A549 (cell line): ENCODE measurements around the gene PHRF1. TPM values are rescaled to one million over a fixed set of nuclear protein-coding genes. Genes with fewer than 3 reads are reported as not detected.

Experiments used
- ATAC-seq, 2 experiments: fragments of 200-7000 bp in 1 of 2; fragments of >200 bp in 1 of 2; cut with Nextera tagmentation in 1 of 2; cut with Tn5 transposase in 1 of 2; 3 replicates each; pipeline versions ENCODE4 v1.8.0 to v1.9.1; 2018 to 2020; ENCODE audit warnings: mild to moderate bottlenecking in 1 of 2, moderate library complexity in 1 of 2
- CTCF ChIA-PET: fragments of 300-600 bp; sonication (Branson Sonifier 250); formaldehyde crosslinking; extraction: SDS; loops from one replicate; lab custom pipeline; 2021; ENCODE audit warnings: antibody characterized with exemption, inconsistent platforms; lab: Yijun Ruan, JAX
- POLR2A ChIA-PET: fragments of 350-600 bp; formaldehyde crosslinking; extraction: SDS; loops from one replicate; lab custom pipeline; 2021; ENCODE audit warnings: antibody characterized with exemption, inconsistent platforms; lab: Yijun Ruan, JAX
- DNase-seq, 2 experiments: peaks; one replicate each; pipeline versions ENCODE4 v3.0.0 to v3.0.0-alpha.2; 2011 to 2016; ENCODE audit warnings: low read depth in 1 of 2, low spot score in 1 of 2
- FAIRE-seq: peaks from 2 replicates; lab custom pipeline; 2011; peaks lifted over from hg19 to GRCh38; lab: Jason Lieb, UNC
- H3K27ac ChIP-seq, 2 experiments: fragments of >200 bp; sonication (Bioruptor Twin); formaldehyde crosslinking; 3 replicates each; pipeline ENCODE4 v1.5.1; 2016 to 2017
- H3K4me1 ChIP-seq: fragments of >200 bp; sonication (Bioruptor Twin); formaldehyde crosslinking; 3 replicates; pipeline ENCODE4 v1.6.1; 2016
- H3K4me2 ChIP-seq: fragments of >200 bp; sonication (Bioruptor Twin); formaldehyde crosslinking; 3 replicates; pipeline ENCODE4 v1.6.1; 2016
- H3K4me3 ChIP-seq: fragments of >200 bp; sonication (Bioruptor Twin); formaldehyde crosslinking; 3 replicates; pipeline ENCODE4 v1.5.1; 2016
- H3K9me3 ChIP-seq: fragments of >200 bp; sonication (Bioruptor Twin); formaldehyde crosslinking; 3 replicates; pipeline ENCODE4 v1.6.1; 2016
- ATOH8 ChIP-seq: fragments of 250-450 bp; sonication (Bioruptor Pico); IDR thresholded peaks from 2 replicates; pipeline ENCODE4 v1.5.0; 2020; ENCODE audit warnings: low read depth, mild to moderate bottlenecking, moderate library complexity
- BCL3 ChIP-seq: fragments of >200 bp; sonication (Bioruptor Twin); formaldehyde crosslinking; IDR thresholded peaks from 3 replicates; pipeline ENCODE4 v1.6.1; 2016
- CBX8 ChIP-seq: fragments of 200-600 bp; sonication (generic); IDR thresholded peaks from 2 replicates; pipeline ENCODE4 v1.6.1; 2016
- CHD4 ChIP-seq: fragments of 200-600 bp; sonication (generic); IDR thresholded peaks from 2 replicates; pipeline ENCODE4 v1.6.1; 2016; ENCODE audit warnings: antibody characterized with exemption, mild to moderate bottlenecking, borderline replicate concordance
- E2F6 ChIP-seq: IDR thresholded peaks from 2 replicates; pipeline ENCODE4 v1.6.1; 2012; ENCODE audit warnings: low read depth, borderline replicate concordance
- ELK1 ChIP-seq: fragments of 150-350 bp; IDR thresholded peaks from 2 replicates; pipeline ENCODE4 v1.6.1; 2014; ENCODE audit warnings: low read depth, mild to moderate bottlenecking, low read length
- EP300 ChIP-seq, 2 experiments: fragments of >200 bp; sonication (Bioruptor Twin); formaldehyde crosslinking; IDR thresholded peaks; 2 replicates in 1 of 2; 3 replicates in 1 of 2; pipeline ENCODE4 v1.6.1; 2016 to 2017
- ESRRA ChIP-seq: fragments of 150-350 bp; IDR thresholded peaks from 2 replicates; pipeline ENCODE4 v1.6.1; 2014; ENCODE audit warnings: mild to moderate bottlenecking, low read length, borderline replicate concordance
- FOSB ChIP-seq: fragments of 250-450 bp; sonication (Bioruptor Pico); IDR thresholded peaks from 2 replicates; pipeline ENCODE4 v1.5.0; 2020; ENCODE audit warnings: mild to moderate bottlenecking, moderate library complexity
- FOSL2 ChIP-seq, 2 experiments: fragments of 450-650 bp in 1 of 2; fragments of >200 bp in 1 of 2; sonication (Bioruptor Twin) in 1 of 2; formaldehyde crosslinking; IDR thresholded peaks; 2 replicates each; pipeline versions ENCODE4 v1.5.0 to v1.6.1; 2016 to 2020; ENCODE audit warnings: mild to moderate bottlenecking in 1 of 2, moderate library complexity in 1 of 2
- HES2 ChIP-seq: fragments of >200 bp; sonication (Bioruptor Twin); formaldehyde crosslinking; IDR thresholded peaks from 2 replicates; pipeline ENCODE4 v1.6.1; 2016
- HEYL ChIP-seq: fragments of 250-450 bp; sonication (Bioruptor Pico); IDR thresholded peaks from 2 replicates; pipeline ENCODE4 v1.8.0; 2021; ENCODE audit warnings: mild to moderate bottlenecking, moderate library complexity
- HOXB13 ChIP-seq: fragments of 250-450 bp; sonication (Bioruptor Pico); IDR thresholded peaks from 2 replicates; pipeline ENCODE4 v1.5.0; 2020; ENCODE audit warnings: low read depth, mild to moderate bottlenecking, moderate library complexity
- MAFK ChIP-seq: fragments of 450-650 bp; IDR thresholded peaks from 2 replicates; pipeline ENCODE4 v1.6.1; 2014; ENCODE audit not compliant: partially characterized antibody
- MAZ ChIP-seq: fragments of 150-350 bp; IDR thresholded peaks from 2 replicates; pipeline ENCODE4 v1.6.1; 2014; ENCODE audit warnings: antibody characterized with exemption, low read depth, low read length, borderline replicate concordance
- NPAS2 ChIP-seq: fragments of 250-450 bp; sonication (Bioruptor Pico); IDR thresholded peaks from 2 replicates; pipeline ENCODE4 v1.8.0; 2022; ENCODE audit warnings: mild to moderate bottlenecking, moderate library complexity, borderline replicate concordance
- NR3C1 ChIP-seq: fragments of >200 bp; sonication (Bioruptor Twin); formaldehyde crosslinking; IDR thresholded peaks from 3 replicates; pipeline ENCODE4 v1.6.1; 2017
- PBX3 ChIP-seq: IDR thresholded peaks from 2 replicates; pipeline ENCODE4 v1.6.1; 2012
- POLR2A ChIP-seq: IDR thresholded peaks from 2 replicates; pipeline ENCODE4 v1.6.1; 2012; ENCODE audit warnings: mild to moderate bottlenecking, low read length
- POLR2AphosphoS2 ChIP-seq: conservative IDR thresholded peaks from 2 replicates; pipeline ENCODE4 v1.6.1; 2012; ENCODE audit warnings: low read length, improper control_type of control experiment, inconsistent platforms
- REST ChIP-seq: fragments of 200-600 bp; sonication (generic); IDR thresholded peaks from 2 replicates; pipeline ENCODE4 v1.6.1; 2016; ENCODE audit warnings: antibody characterized with exemption, mild to moderate bottlenecking, moderate library complexity
- RFX5 ChIP-seq: fragments of 450-650 bp; IDR thresholded peaks from 2 replicates; pipeline ENCODE4 v1.7.1; 2014; ENCODE audit warnings: antibody characterized with exemption, mild to moderate bottlenecking, moderate library complexity
- SMC3 ChIP-seq: fragments of >200 bp; sonication (Bioruptor Twin); formaldehyde crosslinking; IDR thresholded peaks from 3 replicates; pipeline ENCODE4 v1.6.1; 2018; ENCODE audit warnings: inconsistent platforms
- ZNF302 ChIP-seq: fragments of 250-450 bp; sonication (Bioruptor Pico); IDR thresholded peaks from 2 replicates; pipeline ENCODE4 v1.9.0; 2021; ENCODE audit warnings: inconsistent platforms, mild to moderate bottlenecking, moderate library complexity
- WGBS: methylation state at CpG from one replicate; pipeline ENCODE4 v1.1.6; 2017; ENCODE audit errors: missing lambda C conversion rate; 5-methylcytosine and 5-hydroxymethylcytosine counted together
- polyA plus RNA-seq, 4 experiments: library from polyadenylated mRNA; depleted of rRNA in 3 of 4; stranded (reverse); fragments of >200 nt; fragmentation: RNase III in 1 of 4; extraction: RNeasy Plus Mini Kit Qiagen cat#74134 plus additional on column Dnase treatment in 1 of 4; gene quantifications; 2 replicates in 3 of 4; 3 replicates in 1 of 4; pipeline ENCODE4 v1.2.3, GENCODE V29; 2011 to 2017

Gene PHRF1
- polyA plus RNA-seq, 2 of the 4 experiments (the other 2 are of a cell fraction), result 10.8 to 25.3 TPM

- Histone ChIP-seq H3K4me3 (no peak overlapping the region), H3K27ac (peak overlapping the region in 1 of 2 experiments; percentile 76; a peak in 2 of 6 replicates), H3K9me3 (no peaks in the 10 kb centered on the region)
- no peak for DNase-seq
- CTCF ChIA-PET, result no interaction called here
- TF ChIP-seq FOSL2 (IDR thresholded peaks at IDR 0.05) (no peak), FOSL2 (CRISPR knock-in tag; IDR thresholded peaks at IDR 0.05) (no peak), PBX3 (no peak), REST (no peak), E2F6 (no peak), POLR2A (no peak), FOSB (CRISPR knock-in tag) (no peak), HEYL (CRISPR knock-in tag) (no peak), HES2 (no peak), SMC3 (no peak), ATOH8 (CRISPR knock-in tag) (no peak), EP300 (IDR thresholded peaks at IDR 0.05) (no peak), MAZ (no peak), ESRRA (no peak)
- TF ChIP-seq, all 56 proteins: peak for 0
- no peak for FAIRE-seq
- H3K4me1 ChIP-seq, result peaks cover 15% of the 10 kb centered on the region; the same call in 2 of the 3 replicates
- no peak overlapping the region for H3K4me2 ChIP-seq
- POLR2A ChIA-PET, result no interaction called here
- ATAC-seq, result no peak; a peak in 1 of 6 replicates
- WGBS, result 91% methylated on average over 48 of the region's 50 CpGs
Observed at GRCh38 chr11:643849-644738, 67.8 kb downstream of the PHRF1 start.

- POLR2A ChIA-PET, result interaction anchor here (1.0 kb wide), 1 partner anchor 10 kb away, joined by 3 read pairs; no protein-coding TSS in a partner anchor
- no peak overlapping the region for H3K4me2 ChIP-seq
- no peak for ATAC-seq
- no peak overlapping the region for H3K4me3 ChIP-seq
- 89% methylated on average over 16 of the region's 16 CpGs for WGBS
- peaks cover 15% of the 10 kb centered on the region; the same call in 2 of the 3 replicates for H3K4me1 ChIP-seq
- no peak overlapping the region for H3K27ac ChIP-seq
- no peak for FAIRE-seq
- no peaks in the 10 kb centered on the region for H3K9me3 ChIP-seq
- CTCF ChIA-PET, result interaction anchor here (1.5 kb wide), 1 partner anchor 10 kb away, joined by 5 read pairs; no protein-coding TSS in a partner anchor
- no peak for DNase-seq
- TF ChIP-seq CHD4, result no peak
- TF ChIP-seq E2F6, result no peak
- TF ChIP-seq MAFK, result no peak
- TF ChIP-seq CBX8, result no peak
- TF ChIP-seq NPAS2 (CRISPR knock-in tag), result no peak
- TF ChIP-seq RFX5, result no peak
- no peak for TF ChIP-seq ELK1
- no peak for TF ChIP-seq POLR2AphosphoS2
- no peak for TF ChIP-seq HOXB13 (CRISPR knock-in tag)
- no peak for TF ChIP-seq NR3C1
- TF ChIP-seq PBX3, result no peak
- TF ChIP-seq ZNF302 (CRISPR knock-in tag), result no peak
- no peak for TF ChIP-seq BCL3
Observed at GRCh38 chr11:645536-645935, 69.3 kb downstream of the PHRF1 start.
